MG63 (cell line): Measurements from ENCODE around the gene THSD4. TPM values are rescaled to one million over a fixed set of nuclear protein-coding genes. Genes with fewer than 3 reads are reported as not detected.

Experiments used
- DNase-seq: peaks from one replicate; pipeline ENCODE4 v3.0.0-alpha.2; 2020
- H3K27me3 ChIP-seq: fragments of 250-450 bp; sonication (Bioruptor Pico); 2 replicates; pipeline ENCODE4 v1.5.1; 2020; ENCODE audit warnings: mild to moderate bottlenecking, moderate library complexity
- H3K36me3 ChIP-seq: fragments of 250-450 bp; sonication (Bioruptor Pico); 2 replicates; pipeline ENCODE4 v1.5.1; 2020; ENCODE audit warnings: mild to moderate bottlenecking, moderate library complexity
- H3K4me3 ChIP-seq: fragments of 250-450 bp; sonication (Bioruptor Pico); 2 replicates; pipeline ENCODE4 v1.5.1; 2020; ENCODE audit warnings: mild to moderate bottlenecking, moderate library complexity
- H3K9me3 ChIP-seq: fragments of 250-450 bp; sonication (Bioruptor Pico); 2 replicates; pipeline ENCODE4 v1.5.1; 2020; ENCODE audit warnings: mild to moderate bottlenecking, moderate library complexity
- total RNA-seq: library from RNA; depleted of rRNA; stranded (reverse); fragments of >200 nt; shearing (Covaris generic); gene quantifications from 2 replicates; pipeline ENCODE4 v1.2.3, GENCODE V29; 2014; ENCODE audit warnings: low replicate concordance

THSD4 gene
- total RNA-seq, 1 experiment from 2014 or later: 10.2 TPM

- no peak for DNase-seq
- H3K4me3 ChIP-seq: no peak overlapping the region
- H3K27me3 ChIP-seq: no peaks in the 10 kb centered on the region
- H3K36me3 ChIP-seq: peaks cover 4% of the 10 kb centered on the region; the same call in 1 of the 2 replicates
- peaks cover 13% of the 10 kb centered on the region for H3K9me3 ChIP-seq
Observed at GRCh38 chr15:71502077-71502432, 386.8 kb downstream of the THSD4 start.

DNA sequence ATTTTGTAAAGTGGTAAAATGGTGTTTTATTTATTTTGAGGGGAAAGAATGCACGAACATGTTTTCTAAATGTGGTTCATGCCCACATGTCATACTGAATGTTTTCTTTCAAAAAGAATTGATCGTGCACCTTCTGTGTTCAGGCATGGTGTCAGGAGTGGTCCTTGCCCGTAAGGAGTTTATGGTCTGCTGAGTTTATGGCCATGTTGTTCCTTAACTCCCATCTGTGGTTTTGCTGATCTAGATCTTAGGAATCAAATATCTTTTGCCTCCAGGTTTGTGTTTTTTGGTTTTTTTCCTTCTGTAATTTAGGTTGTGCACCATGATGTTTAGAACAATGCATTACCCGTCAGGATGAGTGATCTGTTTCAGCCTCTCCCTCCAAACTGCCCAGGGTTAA lies 390.7 kb downstream of the THSD4 start:
- no peak for DNase-seq
- no peaks in the 10 kb centered on the region for H3K9me3 ChIP-seq
- H3K27me3 ChIP-seq: no peaks in the 10 kb centered on the region
- H3K36me3 ChIP-seq: no peaks in the 10 kb centered on the region
- no peak overlapping the region for H3K4me3 ChIP-seq

GRCh38 chr15:71506946-71507345 lies 391.7 kb downstream of the THSD4 start:
- DNase-seq: no peak
- Histone ChIP-seq H3K9me3 (no peaks in the 10 kb centered on the region), H3K4me3 (no peak overlapping the region), H3K36me3 (no peaks in the 10 kb centered on the region), H3K27me3 (no peaks in the 10 kb centered on the region)

GRCh38 chr15:71508081-71508682 lies 392.9 kb downstream of the THSD4 start:
- H3K36me3 ChIP-seq: no peaks in the 10 kb centered on the region
- no peak for DNase-seq
- no peaks in the 10 kb centered on the region for H3K9me3 ChIP-seq
- no peak overlapping the region for H3K4me3 ChIP-seq
- no peaks in the 10 kb centered on the region; the same call in 1 of the 2 replicates for H3K27me3 ChIP-seq

- Histone ChIP-seq H3K4me3 (no peak overlapping the region), H3K9me3 (no peaks in the 10 kb centered on the region), H3K27me3 (no peaks in the 10 kb centered on the region; the same call in 1 of the 2 replicates), H3K36me3 (no peaks in the 10 kb centered on the region)
- DNase-seq: no peak
Observed at GRCh38 chr15:71509139-71509538, 393.9 kb downstream of the THSD4 start.

DNA sequence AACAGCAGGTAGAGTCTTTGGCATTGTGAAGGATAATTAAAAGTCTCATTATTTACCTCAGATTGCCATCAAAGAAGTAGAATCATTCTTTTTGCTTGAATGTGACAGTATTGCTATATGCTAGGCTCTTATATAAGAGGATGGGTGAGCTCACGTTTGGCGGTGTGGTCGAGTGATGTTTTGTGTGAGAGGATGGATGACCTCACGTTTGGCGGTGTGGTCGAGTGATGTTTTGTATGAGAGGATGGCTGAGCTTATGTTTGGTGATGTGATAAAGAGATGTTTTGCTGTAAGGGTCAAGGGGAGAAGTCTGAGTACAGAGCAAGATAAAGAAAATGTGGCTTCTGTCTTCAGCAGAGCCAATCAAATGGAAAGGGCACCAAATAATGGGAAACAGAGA lies 395.5 kb downstream of the THSD4 start:
- Histone ChIP-seq H3K27me3 (no peaks in the 10 kb centered on the region; the same call in 1 of the 2 replicates), H3K36me3 (no peaks in the 10 kb centered on the region), H3K9me3 (no peaks in the 10 kb centered on the region), H3K4me3 (no peak overlapping the region)
- no peak for DNase-seq

DNA sequence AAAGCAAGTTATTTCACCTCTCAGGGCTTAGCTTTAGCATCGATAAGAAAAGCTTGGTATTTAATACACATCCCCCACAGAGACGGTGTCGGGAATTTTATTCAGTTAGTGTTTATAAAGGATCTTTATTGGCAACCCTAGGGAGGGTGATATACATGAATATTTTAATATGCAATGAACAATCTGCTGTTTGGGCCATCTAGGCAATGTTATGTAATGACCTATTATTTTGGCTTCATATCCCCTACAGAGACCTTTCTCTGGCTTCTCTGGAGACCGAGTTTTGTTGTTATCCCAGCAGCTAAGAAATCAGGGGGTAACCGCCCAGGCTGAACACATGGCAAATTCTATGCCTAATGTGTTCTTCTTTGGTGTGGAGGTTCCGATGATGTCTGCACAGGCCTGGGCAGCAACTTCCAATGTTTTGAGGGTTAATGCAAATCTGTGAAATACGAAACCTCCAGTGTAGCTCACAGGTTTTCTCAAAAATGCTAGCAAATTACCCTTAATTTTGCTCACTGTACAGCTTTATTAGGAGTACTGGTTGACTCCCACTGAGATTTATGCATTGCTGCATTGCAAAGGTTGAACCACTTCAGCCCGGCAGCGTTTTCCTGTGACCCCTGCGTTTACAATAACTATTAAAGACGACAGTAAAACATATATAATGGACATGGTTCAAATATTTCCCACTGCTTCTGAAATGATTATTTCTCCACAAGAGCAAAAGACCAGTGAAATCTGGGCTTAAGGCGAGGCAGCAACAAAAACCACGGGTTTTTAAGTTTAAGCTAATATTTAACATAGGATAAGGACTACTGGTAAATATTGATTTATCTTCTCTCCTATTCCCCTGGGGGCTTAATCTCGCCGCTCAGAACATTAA lies 396.8 kb downstream of the THSD4 start:
- no peak for DNase-seq
- H3K36me3 ChIP-seq: no peaks in the 10 kb centered on the region
- no peak overlapping the region for H3K4me3 ChIP-seq
- no peaks in the 10 kb centered on the region; the same call in 1 of the 2 replicates for H3K27me3 ChIP-seq
- H3K9me3 ChIP-seq: no peaks in the 10 kb centered on the region

- no peaks in the 10 kb centered on the region for H3K9me3 ChIP-seq
- no peaks in the 10 kb centered on the region; the same call in 1 of the 2 replicates for H3K27me3 ChIP-seq
- H3K36me3 ChIP-seq: no peaks in the 10 kb centered on the region
- no peak overlapping the region for H3K4me3 ChIP-seq
- DNase-seq: no peak
Observed at GRCh38 chr15:71512682-71513006, 397.4 kb downstream of the THSD4 start.

- Histone ChIP-seq H3K27me3 (no peaks in the 10 kb centered on the region; the same call in 1 of the 2 replicates), H3K4me3 (no peak overlapping the region), H3K9me3 (no peaks in the 10 kb centered on the region), H3K36me3 (no peaks in the 10 kb centered on the region)
- DNase-seq: no peak
Observed at GRCh38 chr15:71515375-71516186, 400.3 kb downstream of the THSD4 start.

DNA sequence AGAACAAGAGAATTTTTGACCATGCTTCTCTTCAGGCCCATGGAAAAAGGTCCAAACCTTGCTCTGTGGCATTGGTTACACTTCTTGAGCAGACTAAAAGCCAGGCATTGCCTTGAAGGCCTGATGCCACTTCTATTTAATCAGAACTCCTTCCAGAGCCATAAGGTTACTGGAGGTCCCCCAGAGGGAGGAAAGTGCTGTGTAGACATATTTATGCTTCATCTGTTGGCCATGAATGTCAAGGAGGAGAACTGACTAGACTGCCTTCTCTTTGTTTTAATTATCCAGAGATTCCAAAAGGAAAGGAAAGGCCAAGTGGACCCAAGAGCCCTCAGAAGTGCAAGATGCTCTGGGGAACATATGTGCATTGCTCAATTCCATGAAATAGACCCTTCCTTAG lies 402.5 kb downstream of the THSD4 start:
- no peaks in the 10 kb centered on the region; the same call in 1 of the 2 replicates for H3K27me3 ChIP-seq
- no peaks in the 10 kb centered on the region for H3K36me3 ChIP-seq
- H3K9me3 ChIP-seq: no peaks in the 10 kb centered on the region
- DNase-seq: no peak
- no peak overlapping the region for H3K4me3 ChIP-seq

DNA sequence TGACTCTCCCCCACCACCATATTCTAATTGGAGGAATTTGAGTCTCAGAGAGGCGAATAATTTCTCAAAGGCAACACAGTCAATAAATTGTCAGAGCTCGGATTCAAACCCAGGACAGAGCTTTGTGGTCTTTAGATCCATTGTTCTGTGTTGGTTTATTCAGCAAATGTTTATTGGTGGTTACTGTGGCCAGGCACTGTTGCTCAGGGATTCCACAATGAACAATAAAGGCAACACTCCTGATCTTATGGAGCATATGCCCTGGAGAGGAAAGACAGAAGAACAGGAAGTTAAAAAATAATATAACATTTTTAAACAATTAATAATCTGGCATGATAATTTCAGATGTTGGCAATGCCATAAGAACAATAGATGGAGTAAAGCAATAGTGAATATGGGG lies 403.4 kb downstream of the THSD4 start:
- DNase-seq: no peak
- Histone ChIP-seq H3K9me3 (no peaks in the 10 kb centered on the region), H3K36me3 (no peaks in the 10 kb centered on the region), H3K27me3 (no peaks in the 10 kb centered on the region), H3K4me3 (no peak overlapping the region)

DNA sequence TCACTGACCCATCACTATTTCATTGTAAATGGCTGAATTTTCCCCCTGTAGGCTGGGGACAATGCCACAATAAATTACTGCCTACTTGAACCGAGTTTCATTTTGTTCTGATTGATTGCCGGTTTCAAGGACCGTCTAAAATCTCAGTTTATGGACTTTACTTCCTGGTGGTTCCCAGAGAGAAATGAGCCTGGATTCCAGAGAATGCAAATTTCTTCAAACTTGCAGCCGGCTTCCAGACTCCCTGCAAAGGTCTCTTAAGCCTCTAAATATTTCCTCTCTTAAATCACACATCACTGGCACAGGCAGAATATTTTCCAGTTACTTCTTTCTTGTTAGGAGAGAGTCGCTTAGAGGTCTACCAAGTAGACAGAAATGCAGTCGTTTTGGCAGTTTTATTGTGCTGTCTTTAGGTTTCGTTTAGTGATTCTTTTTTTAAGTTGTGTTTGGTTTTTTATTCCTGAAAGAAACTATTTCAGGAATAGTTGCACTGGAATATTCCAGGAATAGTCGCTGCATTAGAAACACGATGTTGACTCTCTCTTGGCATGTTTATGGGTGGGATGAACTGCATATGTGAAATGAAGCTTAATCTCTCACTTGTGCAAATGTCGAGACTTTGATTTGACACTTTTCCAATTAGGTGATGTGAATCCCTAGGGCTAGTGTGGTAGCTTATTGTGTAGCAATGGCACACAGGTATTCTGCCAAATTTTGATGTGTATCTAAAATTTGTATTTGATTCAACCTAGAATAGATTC lies 411.0 kb downstream of the THSD4 start:
- Histone ChIP-seq H3K4me3 (peak overlapping the region; percentile 17), H3K9me3 (no peaks in the 10 kb centered on the region), H3K36me3 (no peaks in the 10 kb centered on the region), H3K27me3 (no peaks in the 10 kb centered on the region)
- DNase-seq: peak; percentile 23

DNA sequence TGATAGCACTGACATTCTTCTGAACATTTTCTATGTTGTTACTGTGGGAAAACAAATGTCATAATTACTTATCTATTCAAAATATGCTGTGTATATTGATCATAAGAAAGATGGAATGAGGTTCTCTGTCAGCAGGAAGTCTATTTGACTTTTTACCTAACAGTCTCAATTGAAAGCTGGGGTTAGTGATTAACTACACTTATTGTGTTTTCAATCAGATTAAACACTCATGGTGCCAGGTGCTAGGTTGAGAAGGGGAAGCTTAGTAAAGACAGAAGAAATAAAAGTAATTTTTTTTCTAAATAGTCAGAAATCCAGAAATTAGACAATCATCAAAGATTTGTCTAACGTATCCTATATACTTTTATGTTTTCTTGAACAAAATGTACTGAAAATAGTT lies 414.1 kb downstream of the THSD4 start:
- H3K4me3 ChIP-seq: no peak overlapping the region
- H3K27me3 ChIP-seq: no peaks in the 10 kb centered on the region
- DNase-seq: no peak
- H3K9me3 ChIP-seq: 0 out of 2 replicates have a peak, but pooled peaks cover 2% of the 10 kb centered on the region
- H3K36me3 ChIP-seq: no peaks in the 10 kb centered on the region

- H3K36me3 ChIP-seq: no peaks in the 10 kb centered on the region
- DNase-seq: peak; percentile 45
- H3K27me3 ChIP-seq: no peaks in the 10 kb centered on the region
- no peak overlapping the region for H3K4me3 ChIP-seq
- 0 out of 2 replicates have a peak, but pooled peaks cover 2% of the 10 kb centered on the region for H3K9me3 ChIP-seq
Observed at GRCh38 chr15:71530116-71530515, 414.8 kb downstream of the THSD4 start.

- Histone ChIP-seq H3K4me3 (no peak overlapping the region), H3K9me3 (peaks cover 2% of the 10 kb centered on the region; the same call in 1 of the 2 replicates), H3K27me3 (no peaks in the 10 kb centered on the region), H3K36me3 (no peaks in the 10 kb centered on the region; the same call in 1 of the 2 replicates)
- no peak for DNase-seq
Observed at GRCh38 chr15:71532994-71533393, 417.7 kb downstream of the THSD4 start.

DNA sequence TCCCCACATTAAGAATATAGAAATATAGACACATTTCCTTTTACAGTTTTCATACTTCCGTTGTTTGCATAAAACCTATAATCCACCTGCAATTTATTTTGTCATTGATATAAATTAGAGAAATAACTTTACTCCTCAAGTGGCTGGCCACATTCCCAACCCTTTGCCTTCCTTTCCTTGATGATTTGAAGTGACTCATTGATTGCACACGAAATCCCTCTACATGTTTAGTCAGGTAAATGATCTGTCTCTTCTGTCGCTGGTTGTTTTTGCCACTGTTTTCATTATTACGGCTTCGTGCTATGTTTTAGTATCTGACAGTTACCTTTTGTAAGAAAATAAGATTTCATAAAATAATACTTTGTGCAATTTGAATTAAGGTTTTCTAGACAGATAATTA lies 422.9 kb downstream of the THSD4 start:
- H3K36me3 ChIP-seq: no peaks in the 10 kb centered on the region; the same call in 1 of the 2 replicates
- no peaks in the 10 kb centered on the region for H3K27me3 ChIP-seq
- H3K4me3 ChIP-seq: no peak overlapping the region
- DNase-seq: no peak
- no peaks in the 10 kb centered on the region; the same call in 1 of the 2 replicates for H3K9me3 ChIP-seq
